ACHN (cell line): Measurements from ENCODE around the gene PCDHA6.
"Not testable (repeated sequence)": the region's sequence is repeated elsewhere in the genome, so short reads cannot be mapped to it uniquely, and the experiment has no call there.

Experiments used
- DNase-seq: peaks from one replicate; pipeline ENCODE4 v3.0.0-alpha.2; 2015
- in situ Hi-C: cut with HindIII; loops from 2 replicates; pipeline ENCODE4 v1.10.0; 2017; ENCODE audit warnings: low sequenced_read_pairs, low pct_ligation_motif_present, low pct_unique_long_range_greater_than_20kb

The PCDHA6 gene

DNA sequence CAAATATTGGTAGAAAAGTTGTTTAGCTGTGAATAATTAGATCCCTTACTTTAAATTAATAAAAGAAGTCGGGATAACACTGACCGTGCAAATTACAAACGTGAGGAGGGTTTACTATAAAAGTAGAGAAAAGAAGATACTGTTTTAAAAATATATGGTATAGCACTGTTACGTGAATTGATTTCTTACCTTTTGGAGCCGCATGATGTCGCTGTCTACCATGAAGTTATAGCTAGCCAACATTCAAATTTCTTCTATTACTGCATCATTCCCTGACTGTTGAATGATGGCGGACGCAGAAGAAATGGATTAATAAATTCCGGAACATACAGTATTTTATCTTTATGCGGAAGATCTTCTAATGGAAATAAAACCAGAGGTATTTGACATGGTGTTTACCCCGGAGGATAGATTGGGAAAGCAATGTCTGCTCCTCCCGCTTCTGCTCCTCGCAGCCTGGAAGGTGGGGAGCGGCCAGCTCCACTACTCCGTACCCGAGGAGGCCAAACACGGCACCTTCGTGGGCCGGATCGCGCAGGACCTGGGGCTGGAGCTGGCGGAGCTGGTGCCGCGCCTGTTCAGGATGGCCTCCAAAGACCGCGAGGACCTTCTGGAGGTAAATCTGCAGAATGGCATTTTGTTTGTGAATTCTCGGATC lies at the start of gene PCDHA6:
PCDHA6 (plus strand) TSS at position 257 of the 658 bp plus-strand sequence; CDS start at position 389, 132 bp downstream.
- DNase-seq = no peak
- in situ Hi-C loops = no loop called here

GRCh38 chr5:140780512-140780911 lies 47.2 kb upstream of the PCDHA6 start:
- in situ Hi-C loops = no loop called here
- no peak for DNase-seq

DNA sequence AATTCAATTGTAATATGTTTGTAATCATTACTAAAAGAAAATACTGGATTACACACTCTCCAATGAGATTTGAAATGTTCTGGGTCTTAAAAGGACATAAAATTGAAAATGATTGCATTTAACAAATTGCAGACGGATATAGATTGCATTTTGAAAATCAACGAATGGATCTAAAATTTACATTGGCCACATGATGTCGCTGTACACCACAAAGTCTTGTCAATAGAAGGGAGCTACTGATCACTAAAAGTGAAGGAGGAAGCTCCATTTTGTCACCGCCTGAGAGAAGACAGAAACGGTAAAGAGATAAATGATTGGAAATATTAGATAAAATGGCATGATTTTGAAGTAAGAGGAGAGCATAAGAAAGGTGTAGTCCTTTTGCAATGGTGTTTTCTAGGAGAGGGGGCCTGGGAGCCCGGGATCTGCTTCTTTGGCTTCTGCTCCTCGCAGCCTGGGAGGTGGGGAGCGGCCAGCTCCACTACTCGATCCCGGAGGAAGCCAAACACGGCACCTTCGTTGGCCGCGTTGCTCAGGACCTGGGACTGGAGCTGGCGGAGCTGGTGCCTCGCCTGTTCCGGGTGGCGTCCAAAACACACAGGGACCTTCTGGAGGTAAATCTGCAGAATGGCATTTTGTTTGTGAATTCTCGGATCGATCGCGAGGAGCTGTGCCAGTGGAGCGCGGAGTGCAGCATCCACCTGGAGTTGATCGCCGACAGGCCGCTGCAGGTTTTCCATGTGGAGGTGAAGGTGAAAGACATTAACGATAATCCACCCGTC lies 41.7 kb upstream of the PCDHA6 start, which contains the start of gene PCDHA1:
PCDHA1 (plus strand) TSS at position 236 of the 782 bp plus-strand sequence.
- no peak for DNase-seq
- in situ Hi-C loops = no loop called here

GRCh38 chr5:140787422-140787821 lies 40.3 kb upstream of the PCDHA6 start:
- DNase-seq, in situ Hi-C loops: not testable (repeated sequence)

GRCh38 chr5:140787849-140788504 lies 39.8 kb upstream of the PCDHA6 start:
- DNase-seq, in situ Hi-C loops: not testable (repeated sequence)

GRCh38 chr5:140791089-140791488 lies 36.7 kb upstream of the PCDHA6 start:
- no peak for DNase-seq
- in situ Hi-C loops = no loop called here

- no peak for DNase-seq
- in situ Hi-C loops = no loop called here
These were observed 33.0 kb upstream of the PCDHA6 start, which contains the start of gene PCDHA2 for GRCh38 chr5:140794595-140795258. Gene PCDHA2, plus strand, starts transcription at chr5:140794852.

DNA sequence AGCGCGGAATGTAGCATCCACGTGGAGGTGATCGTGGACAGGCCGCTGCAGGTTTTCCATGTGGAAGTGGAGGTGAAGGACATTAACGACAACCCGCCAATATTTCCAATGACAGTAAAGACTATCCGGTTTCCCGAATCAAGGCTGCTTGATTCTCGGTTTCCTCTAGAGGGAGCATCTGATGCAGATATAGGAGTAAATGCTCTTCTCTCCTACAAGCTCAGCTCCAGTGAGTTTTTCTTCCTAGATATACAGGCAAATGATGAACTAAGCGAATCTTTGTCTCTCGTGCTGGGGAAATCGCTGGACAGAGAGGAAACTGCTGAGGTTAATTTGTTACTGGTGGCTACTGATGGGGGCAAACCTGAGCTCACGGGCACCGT lies 32.5 kb upstream of the PCDHA6 start:
- DNase-seq = no peak
- in situ Hi-C loops = no loop called here

DNA sequence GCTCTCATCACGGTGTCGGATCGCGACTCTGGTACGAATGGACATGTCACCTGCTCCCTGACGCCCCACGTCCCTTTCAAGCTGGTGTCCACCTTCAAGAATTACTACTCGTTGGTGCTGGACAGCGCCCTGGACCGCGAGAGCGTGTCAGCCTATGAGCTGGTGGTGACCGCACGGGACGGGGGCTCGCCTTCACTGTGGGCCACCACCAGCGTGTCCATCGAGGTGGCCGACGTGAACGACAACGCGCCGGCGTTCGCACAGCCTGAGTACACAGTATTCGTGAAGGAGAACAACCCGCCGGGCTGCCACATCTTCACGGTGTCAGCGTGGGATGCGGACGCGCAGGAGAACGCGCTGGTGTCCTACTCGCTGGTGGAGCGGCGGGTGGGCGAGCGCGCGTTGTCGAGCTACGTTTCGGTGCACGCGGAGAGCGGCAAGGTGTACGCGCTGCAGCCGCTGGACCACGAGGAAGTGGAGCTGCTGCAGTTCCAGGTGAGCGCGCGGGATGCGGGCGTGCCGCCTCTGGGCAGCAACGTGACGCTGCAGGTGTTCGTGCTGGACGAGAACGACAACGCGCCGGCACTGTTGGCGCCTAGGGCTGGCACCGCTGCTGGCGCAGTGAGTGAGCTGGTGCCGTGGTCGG lies 31.6 kb upstream of the PCDHA6 start:
- in situ Hi-C loops, DNase-seq: not testable (repeated sequence)

GRCh38 chr5:140796718-140797095 lies 31.1 kb upstream of the PCDHA6 start:
- in situ Hi-C loops = no loop called here
- no peak for DNase-seq

DNA sequence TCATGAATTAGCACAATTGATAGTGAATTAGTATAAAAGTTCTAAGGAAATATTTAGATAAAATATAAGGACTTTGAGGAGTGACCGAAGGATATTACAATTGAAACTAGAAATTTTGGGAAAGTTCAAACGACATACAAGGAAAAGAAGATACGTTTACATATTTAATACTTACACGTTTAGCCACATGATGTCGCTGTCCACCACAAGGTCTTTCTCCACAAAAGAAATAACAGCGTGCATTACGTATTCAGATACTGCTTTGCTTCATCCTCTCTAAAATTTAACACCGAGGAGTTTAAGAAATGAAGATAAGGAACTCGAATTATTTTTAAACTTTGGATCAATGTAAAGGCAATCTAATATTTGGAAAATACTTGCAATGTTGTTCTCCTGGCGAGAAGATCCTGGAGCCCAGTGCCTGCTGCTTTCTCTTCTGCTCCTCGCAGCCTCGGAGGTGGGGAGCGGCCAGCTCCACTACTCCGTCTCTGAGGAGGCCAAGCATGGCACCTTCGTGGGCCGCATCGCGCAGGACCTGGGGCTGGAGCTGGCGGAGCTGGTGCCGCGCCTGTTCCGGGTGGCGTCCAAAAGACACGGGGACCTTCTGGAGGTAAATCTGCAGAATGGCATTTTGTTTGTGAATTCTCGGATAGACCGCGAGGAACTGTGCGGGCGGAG lies 26.8 kb upstream of the PCDHA6 start, which contains the start of gene PCDHA3:
PCDHA3 (plus strand) TSS at position 242 of the 678 bp plus-strand sequence.
- in situ Hi-C loops = no loop called here
- no peak for DNase-seq

DNA sequence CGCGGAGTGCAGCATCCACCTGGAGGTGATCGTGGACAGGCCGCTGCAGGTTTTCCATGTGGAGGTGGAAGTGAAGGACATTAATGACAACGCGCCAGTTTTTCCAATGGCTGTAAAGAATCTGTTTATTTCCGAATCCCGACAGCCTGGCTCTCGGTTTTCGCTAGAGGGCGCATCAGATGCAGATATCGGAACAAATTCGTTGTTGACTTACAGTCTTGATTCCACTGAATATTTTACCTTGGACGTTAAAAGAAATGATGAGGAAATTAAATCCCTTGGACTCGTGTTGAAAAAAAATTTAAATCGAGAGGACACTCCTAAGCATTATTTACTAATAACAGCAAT lies 26.3 kb upstream of the PCDHA6 start:
- no peak for DNase-seq
- in situ Hi-C loops = no loop called here

DNA sequence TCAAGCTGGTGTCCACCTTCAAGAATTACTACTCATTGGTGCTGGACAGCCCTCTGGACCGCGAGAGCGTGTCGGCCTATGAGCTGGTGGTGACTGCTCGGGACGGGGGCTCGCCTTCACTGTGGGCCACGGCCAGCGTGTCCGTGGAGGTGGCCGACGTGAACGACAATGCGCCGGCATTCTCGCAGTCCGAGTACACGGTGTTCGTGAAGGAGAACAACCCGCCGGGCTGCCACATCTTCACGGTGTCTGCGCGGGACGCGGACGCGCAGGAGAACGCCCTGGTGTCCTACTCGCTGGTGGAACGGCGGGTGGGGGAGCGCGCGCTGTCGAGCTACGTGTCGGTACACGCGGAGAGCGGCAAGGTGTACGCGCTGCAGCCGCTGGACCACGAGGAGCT lies 25.4 kb upstream of the PCDHA6 start:
- in situ Hi-C loops, DNase-seq: not testable (repeated sequence)

DNA sequence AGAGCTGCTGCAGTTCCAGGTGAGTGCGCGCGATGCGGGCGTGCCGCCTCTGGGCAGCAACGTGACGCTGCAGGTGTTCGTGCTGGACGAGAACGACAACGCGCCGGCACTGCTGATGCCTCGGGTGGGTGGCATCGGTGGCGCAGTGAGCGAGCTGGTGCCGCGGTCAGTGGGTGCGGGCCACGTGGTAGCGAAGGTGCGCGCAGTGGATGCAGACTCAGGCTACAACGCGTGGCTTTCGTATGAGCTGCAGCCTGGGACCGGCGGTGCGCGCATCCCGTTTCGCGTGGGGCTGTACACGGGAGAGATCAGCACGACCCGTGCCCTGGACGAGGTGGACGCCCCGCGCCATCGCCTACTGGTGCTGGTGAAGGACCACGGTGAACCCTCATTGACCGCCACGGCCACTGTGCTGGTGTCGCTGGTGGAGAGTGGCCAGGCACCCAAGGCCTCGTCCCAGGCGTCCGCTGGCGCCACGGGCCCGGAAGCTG lies 24.9 kb upstream of the PCDHA6 start:
- in situ Hi-C loops = no loop called here
- no peak for DNase-seq

- DNase-seq = no peak
- in situ Hi-C loops = no loop called here
These were observed 20.7 kb upstream of the PCDHA6 start, which contains the start of gene PCDHA4 for GRCh38 chr5:140806834-140807775. Gene PCDHA4, plus strand, starts transcription at chr5:140807068.

GRCh38 chr5:140808241-140808888 lies 19.4 kb upstream of the PCDHA6 start:
- DNase-seq, in situ Hi-C loops: not testable (repeated sequence)
